ENCODE measurements around the gene PIK3C3.

PIK3C3 gene

DNA sequence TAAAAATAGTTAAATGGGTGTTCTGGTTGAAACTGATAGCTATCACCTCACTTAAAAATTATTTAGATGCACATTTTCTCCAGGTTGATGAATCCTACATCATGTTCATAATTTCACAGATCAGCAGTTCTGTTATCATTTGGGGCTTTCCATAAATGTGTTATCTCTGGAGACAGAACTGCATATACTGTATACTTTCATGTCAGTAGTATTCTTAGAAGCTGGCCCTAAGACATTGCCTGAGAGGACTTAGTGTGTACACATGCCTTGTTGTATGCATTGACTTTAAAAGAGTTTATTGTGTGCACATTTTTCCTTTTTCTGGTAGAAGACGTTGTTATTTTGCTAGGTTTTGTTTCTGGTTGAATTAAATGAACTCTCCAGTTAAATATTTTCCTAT lies 41.0 kb downstream of the PIK3C3 start:
- TF ChIP-seq TOX (CRISPR knock-in tag; IDR thresholded peaks at IDR 0.05; ENCODE audit: borderline replicate concordance) (no peak), SNAI2 (CRISPR knock-in tag; IDR thresholded peaks at IDR 0.05) (no peak), ZNF8 (CRISPR knock-in tag; IDR thresholded peaks at IDR 0.05) (no peak), ARNTL (CRISPR knock-in tag; IDR thresholded peaks at IDR 0.05; ENCODE audit: borderline replicate concordance, low read depth) (no peak), ZNF70 (CRISPR knock-in tag; IDR thresholded peaks at IDR 0.05) (no peak), TCF4 (CRISPR knock-in tag; IDR thresholded peaks at IDR 0.05; ENCODE audit: borderline replicate concordance) (no peak), GLIS3 (CRISPR knock-in tag; IDR thresholded peaks at IDR 0.05) (no peak), BACH2 (CRISPR knock-in tag; IDR thresholded peaks at IDR 0.05; ENCODE audit: borderline replicate concordance) (no peak), ISL1 (CRISPR knock-in tag; IDR thresholded peaks at IDR 0.05) (no peak)
- TF ChIP-seq, protein P1, sequence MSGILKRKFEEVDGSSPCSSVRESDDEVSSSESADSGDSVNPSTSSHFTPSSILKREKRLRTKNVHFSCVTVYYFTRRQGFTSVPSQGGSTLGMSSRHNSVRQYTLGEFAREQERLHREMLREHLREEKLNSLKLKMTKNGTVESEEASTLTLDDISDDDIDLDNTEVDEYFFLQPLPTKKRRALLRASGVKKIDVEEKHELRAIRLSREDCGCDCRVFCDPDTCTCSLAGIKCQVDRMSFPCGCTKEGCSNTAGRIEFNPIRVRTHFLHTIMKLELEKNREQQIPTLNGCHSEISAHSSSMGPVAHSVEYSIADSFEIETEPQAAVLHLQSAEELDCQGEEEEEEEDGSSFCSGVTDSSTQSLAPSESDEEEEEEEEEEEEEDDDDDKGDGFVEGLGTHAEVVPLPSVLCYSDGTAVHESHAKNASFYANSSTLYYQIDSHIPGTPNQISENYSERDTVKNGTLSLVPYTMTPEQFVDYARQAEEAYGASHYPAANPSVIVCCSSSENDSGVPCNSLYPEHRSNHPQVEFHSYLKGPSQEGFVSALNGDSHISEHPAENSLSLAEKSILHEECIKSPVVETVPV (CRISPR knock-in tag; IDR thresholded peaks at IDR 0.05), result no peak
- TF ChIP-seq, protein P2, sequence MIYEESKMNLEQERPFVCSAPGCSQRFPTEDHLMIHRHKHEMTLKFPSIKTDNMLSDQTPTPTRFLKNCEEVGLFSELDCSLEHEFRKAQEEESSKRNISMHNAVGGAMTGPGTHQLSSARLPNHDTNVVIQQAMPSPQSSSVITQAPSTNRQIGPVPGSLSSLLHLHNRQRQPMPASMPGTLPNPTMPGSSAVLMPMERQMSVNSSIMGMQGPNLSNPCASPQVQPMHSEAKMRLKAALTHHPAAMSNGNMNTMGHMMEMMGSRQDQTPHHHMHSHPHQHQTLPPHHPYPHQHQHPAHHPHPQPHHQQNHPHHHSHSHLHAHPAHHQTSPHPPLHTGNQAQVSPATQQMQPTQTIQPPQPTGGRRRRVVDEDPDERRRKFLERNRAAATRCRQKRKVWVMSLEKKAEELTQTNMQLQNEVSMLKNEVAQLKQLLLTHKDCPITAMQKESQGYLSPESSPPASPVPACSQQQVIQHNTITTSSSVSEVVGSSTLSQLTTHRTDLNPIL (CRISPR knock-in tag; IDR thresholded peaks at IDR 0.05; ENCODE audit: low read depth), result no peak
- no peak for ATAC-seq

DNA sequence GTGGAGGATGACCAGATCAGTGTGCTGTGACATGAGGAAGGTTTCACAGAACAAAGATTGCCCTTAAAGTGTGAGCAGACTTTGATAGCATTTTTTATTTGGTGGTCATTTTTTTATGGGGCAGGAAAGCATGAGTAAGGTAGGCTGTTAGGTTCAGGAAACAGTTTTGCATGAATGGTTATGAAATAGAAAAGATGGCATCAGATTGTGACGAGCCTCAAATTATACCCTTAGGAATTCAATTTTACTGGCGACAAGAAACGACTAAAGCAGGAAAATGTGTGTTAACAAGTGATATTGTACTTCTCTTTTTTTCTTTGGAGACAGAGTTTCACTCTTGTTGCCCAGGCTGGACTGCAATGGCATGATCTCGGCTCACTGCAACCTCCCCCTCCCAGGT lies 44.7 kb downstream of the PIK3C3 start:
- TF ChIP-seq, protein P3, sequence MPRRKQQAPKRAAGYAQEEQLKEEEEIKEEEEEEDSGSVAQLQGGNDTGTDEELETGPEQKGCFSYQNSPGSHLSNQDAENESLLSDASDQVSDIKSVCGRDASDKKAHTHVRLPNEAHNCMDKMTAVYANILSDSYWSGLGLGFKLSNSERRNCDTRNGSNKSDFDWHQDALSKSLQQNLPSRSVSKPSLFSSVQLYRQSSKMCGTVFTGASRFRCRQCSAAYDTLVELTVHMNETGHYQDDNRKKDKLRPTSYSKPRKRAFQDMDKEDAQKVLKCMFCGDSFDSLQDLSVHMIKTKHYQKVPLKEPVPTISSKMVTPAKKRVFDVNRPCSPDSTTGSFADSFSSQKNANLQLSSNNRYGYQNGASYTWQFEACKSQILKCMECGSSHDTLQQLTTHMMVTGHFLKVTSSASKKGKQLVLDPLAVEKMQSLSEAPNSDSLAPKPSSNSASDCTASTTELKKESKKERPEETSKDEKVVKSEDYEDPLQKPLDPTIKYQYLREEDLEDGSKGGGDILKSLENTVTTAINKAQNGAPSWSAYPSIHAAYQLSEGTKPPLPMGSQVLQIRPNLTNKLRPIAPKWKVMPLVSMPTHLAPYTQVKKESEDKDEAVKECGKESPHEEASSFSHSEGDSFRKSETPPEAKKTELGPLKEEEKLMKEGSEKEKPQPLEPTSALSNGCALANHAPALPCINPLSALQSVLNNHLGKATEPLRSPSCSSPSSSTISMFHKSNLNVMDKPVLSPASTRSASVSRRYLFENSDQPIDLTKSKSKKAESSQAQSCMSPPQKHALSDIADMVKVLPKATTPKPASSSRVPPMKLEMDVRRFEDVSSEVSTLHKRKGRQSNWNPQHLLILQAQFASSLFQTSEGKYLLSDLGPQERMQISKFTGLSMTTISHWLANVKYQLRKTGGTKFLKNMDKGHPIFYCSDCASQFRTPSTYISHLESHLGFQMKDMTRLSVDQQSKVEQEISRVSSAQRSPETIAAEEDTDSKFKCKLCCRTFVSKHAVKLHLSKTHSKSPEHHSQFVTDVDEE (CRISPR knock-in tag; IDR thresholded peaks at IDR 0.05), result no peak
- TF ChIP-seq TCF4 (CRISPR knock-in tag; IDR thresholded peaks at IDR 0.05; ENCODE audit: borderline replicate concordance), result no peak
- TF ChIP-seq, protein P4, sequence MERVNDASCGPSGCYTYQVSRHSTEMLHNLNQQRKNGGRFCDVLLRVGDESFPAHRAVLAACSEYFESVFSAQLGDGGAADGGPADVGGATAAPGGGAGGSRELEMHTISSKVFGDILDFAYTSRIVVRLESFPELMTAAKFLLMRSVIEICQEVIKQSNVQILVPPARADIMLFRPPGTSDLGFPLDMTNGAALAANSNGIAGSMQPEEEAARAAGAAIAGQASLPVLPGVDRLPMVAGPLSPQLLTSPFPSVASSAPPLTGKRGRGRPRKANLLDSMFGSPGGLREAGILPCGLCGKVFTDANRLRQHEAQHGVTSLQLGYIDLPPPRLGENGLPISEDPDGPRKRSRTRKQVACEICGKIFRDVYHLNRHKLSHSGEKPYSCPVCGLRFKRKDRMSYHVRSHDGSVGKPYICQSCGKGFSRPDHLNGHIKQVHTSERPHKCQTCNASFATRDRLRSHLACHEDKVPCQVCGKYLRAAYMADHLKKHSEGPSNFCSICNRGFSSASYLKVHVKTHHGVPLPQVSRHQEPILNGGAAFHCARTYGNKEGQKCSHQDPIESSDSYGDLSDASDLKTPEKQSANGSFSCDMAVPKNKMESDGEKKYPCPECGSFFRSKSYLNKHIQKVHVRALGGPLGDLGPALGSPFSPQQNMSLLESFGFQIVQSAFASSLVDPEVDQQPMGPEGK (CRISPR knock-in tag; IDR thresholded peaks at IDR 0.05; ENCODE audit: borderline replicate concordance), result no peak
- no peak for TF ChIP-seq ZFP3 (CRISPR knock-in tag; IDR thresholded peaks at IDR 0.05)
- no peak for TF ChIP-seq ZC3H10 (CRISPR knock-in tag; IDR thresholded peaks at IDR 0.05)
- no peak for ATAC-seq

DNA sequence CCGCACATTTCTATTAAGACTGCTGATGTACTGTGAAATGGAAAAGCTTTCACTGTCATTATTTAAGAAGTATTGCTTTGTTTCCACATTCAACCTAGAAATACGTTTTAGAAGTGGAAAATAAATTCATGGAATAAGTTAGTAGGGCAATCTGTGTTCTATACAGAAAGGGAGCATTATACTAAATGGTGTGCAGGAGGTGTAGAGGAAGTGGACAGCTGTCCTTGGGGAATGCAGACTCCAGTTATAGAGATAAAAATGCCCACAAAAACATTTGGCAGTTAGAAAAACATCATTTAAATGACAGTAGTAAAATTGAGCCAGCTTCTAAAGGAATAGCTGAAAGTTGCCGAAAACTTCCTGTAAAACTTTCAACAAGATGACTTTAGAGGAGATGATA lies 46.8 kb downstream of the PIK3C3 start:
- TF ChIP-seq ZNF565 (CRISPR knock-in tag; conservative IDR thresholded peaks at IDR 0.05; ENCODE audit: low read depth) (no peak), ZFP3 (CRISPR knock-in tag; IDR thresholded peaks at IDR 0.05) (no peak), ESRRG (CRISPR knock-in tag; IDR thresholded peaks at IDR 0.05) (no peak), CSDC2 (CRISPR knock-in tag; IDR thresholded peaks at IDR 0.05) (no peak), TOX (CRISPR knock-in tag; IDR thresholded peaks at IDR 0.05; ENCODE audit: borderline replicate concordance) (no peak), TCF4 (CRISPR knock-in tag; IDR thresholded peaks at IDR 0.05; ENCODE audit: borderline replicate concordance) (no peak), RARB (CRISPR knock-in tag; IDR thresholded peaks at IDR 0.05) (no peak), ZNF70 (CRISPR knock-in tag; IDR thresholded peaks at IDR 0.05) (no peak), SNAI2 (CRISPR knock-in tag; IDR thresholded peaks at IDR 0.05) (no peak), OSR1 (CRISPR knock-in tag; IDR thresholded peaks at IDR 0.05) (no peak), GLIS3 (CRISPR knock-in tag; IDR thresholded peaks at IDR 0.05) (no peak)
- TF ChIP-seq, protein P4 (CRISPR knock-in tag; IDR thresholded peaks at IDR 0.05; ENCODE audit: borderline replicate concordance), result no peak
- no peak for ATAC-seq
